OCI-LY7 (cell line): ENCODE results near the gene UBTD1.

Experiments
- EZH2phosphoT487 ChIP-seq: fragments of 200-600 bp; sonication (generic); IDR thresholded peaks from 2 replicates; pipeline ENCODE4 v1.6.1; 2018; ENCODE audit warnings: low read depth, borderline replicate concordance, mild to moderate bottlenecking, mixed run types, antibody characterized with exemption, low read length, moderate library complexity, mixed read lengths
- TF ChIP-seq, protein P1 (sequence below): fragments of 200-600 bp; sonication (generic); conservative IDR thresholded peaks from 2 replicates; pipeline ENCODE4 v1.5.1; 2014; ENCODE audit warnings: mild to moderate bottlenecking, antibody characterized with exemption, low read length, moderate library complexity, mixed read lengths

DNA sequence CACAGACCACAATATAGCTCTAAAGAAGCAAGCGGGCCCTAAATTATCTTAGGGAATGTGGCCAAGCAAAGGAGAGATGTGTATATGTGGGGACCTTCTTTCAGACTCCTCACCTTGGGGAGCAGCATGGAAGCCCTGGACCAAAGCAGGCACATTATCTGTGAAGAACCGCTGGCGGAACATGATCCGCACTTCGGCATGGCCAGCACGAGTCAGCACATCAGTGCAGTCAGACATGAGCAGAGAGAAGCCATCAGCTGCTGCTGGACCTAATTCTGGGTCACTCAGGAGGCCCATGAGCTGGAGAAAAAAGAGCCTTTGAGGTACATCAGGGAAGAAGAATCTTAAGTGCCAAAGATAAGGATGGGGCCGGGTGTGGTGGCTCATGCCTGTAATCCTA lies 38.8 kb upstream of the UBTD1 start:
- TF ChIP-seq, protein P1, sequence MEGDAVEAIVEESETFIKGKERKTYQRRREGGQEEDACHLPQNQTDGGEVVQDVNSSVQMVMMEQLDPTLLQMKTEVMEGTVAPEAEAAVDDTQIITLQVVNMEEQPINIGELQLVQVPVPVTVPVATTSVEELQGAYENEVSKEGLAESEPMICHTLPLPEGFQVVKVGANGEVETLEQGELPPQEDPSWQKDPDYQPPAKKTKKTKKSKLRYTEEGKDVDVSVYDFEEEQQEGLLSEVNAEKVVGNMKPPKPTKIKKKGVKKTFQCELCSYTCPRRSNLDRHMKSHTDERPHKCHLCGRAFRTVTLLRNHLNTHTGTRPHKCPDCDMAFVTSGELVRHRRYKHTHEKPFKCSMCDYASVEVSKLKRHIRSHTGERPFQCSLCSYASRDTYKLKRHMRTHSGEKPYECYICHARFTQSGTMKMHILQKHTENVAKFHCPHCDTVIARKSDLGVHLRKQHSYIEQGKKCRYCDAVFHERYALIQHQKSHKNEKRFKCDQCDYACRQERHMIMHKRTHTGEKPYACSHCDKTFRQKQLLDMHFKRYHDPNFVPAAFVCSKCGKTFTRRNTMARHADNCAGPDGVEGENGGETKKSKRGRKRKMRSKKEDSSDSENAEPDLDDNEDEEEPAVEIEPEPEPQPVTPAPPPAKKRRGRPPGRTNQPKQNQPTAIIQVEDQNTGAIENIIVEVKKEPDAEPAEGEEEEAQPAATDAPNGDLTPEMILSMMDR: no peak
- no peak for TF ChIP-seq EZH2phosphoT487
